M059J (cell line): Measurements from ENCODE around the gene STAMBP. TPM values are rescaled to one million over a fixed set of nuclear protein-coding genes. Genes with fewer than 3 reads are reported as not detected.
"Not testable (repeated sequence)": the region's sequence is repeated elsewhere in the genome, so short reads cannot be mapped to it uniquely, and the experiment has no call there.

Source experiments
- DNase-seq: peaks from one replicate; pipeline ENCODE4 v3.0.0-alpha.2; 2012; ENCODE audit warnings: low read depth
- total RNA-seq: library from RNA; depleted of rRNA; stranded (reverse); fragments of >200 nt; shearing (Covaris generic); gene quantifications from 2 replicates; pipeline ENCODE4 v1.2.3, GENCODE V29; 2014; rRNA removed

STAMBP gene
- 43.3 and 64.5 TPM in 2 replicates for total RNA-seq

DNA sequence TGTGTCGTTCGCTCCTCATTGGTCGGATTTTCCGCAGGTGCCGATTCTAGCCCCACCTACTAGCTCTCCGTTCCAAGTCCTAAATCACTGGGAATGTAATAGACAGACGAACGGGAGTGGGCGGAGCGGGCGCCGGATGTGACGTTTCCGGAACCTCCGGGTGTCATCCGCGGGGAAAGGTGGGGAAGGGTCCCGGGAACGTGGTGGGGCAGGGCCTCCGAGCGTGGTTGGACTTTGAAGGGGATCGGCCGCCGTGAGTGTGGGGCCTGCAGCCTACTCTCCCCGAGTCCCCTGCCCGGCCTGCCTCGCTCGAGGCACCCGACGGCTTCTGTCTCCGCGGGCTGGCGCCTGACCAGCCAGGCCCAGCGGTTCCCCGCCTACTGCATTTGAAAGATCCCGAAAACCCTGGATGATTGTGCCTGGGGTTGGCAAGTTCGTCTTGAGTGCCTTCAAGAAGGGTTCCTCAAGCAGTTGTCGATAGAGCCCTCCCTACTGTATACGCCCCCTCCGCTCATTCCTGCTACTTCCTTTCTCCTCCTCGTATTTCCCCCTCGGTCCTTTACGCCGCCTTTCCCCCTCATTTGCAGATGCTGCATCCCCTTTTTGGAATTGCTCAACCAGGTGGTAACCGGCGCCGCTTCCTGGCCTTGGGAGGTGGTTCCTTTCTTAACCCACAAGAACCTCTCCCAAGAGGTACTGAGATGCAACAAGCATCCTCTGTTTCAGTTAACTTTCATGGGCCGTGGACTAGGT lies at the start of gene STAMBP:
TSS of gene STAMBP (plus strand) at position 144 of the 753 bp plus-strand sequence. CDS start 1,896 bp downstream, outside the sequence.
- peak; percentile 95 for DNase-seq

DNA sequence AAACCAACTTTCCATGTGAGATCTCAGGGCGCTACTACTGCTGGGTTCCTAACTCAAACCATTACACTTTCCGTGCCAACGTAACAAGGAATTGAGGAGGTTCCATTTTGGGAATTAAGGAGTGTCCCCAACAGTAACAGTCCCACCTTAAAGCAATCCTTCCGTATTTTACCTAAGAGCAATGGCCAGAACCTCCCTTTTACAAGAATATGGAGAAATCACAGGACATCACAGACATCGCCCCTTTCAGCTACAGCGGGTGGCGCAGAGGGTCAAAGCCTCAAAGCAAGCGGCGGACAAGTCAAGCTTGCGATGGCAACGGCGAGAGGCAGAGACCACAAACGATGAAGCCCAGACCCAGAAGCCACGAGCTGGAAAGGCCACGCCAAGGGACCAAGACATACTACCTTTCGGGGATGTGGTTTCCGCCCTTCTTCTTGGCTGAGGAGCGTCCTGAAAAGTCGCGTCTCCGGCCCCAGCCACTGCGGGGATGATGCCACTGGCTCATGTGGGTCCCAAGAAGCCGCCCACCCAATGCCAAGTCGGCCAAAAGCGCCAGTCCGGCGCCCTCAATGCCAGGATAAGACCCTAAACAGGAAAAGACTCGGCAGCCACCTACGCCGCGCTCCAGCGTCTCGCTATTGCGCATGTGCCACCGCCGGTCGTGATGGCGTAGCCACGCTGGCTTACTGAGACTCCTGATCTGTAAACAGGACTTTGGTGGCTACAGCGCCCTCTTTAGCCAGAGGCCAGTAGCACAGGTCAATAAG lies 49.1 kb upstream of the STAMBP start, which contains the start of gene DUSP11:
TSS of gene DUSP11 (minus strand) at position 637 of the 770 bp plus-strand sequence. CDS start at position 508, 129 bp downstream.
- peak; percentile 90 for DNase-seq

DNA sequence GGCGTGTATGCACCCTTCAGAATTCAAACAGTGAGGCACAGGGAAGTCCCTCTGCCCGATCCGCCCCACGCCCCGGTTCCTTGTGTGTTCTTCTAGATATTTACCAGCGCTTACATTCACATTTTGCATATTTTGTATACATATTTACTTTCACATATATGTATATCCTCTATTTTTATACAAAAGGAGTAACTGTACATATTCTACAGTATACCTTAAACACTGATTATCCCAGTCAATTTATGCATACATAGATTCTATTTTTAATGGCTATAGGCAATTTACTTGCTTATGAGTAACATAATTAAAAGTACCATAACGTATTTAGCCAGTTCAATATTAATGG lies 48.6 kb upstream of the STAMBP start:
- DNase-seq, result no peak

DNA sequence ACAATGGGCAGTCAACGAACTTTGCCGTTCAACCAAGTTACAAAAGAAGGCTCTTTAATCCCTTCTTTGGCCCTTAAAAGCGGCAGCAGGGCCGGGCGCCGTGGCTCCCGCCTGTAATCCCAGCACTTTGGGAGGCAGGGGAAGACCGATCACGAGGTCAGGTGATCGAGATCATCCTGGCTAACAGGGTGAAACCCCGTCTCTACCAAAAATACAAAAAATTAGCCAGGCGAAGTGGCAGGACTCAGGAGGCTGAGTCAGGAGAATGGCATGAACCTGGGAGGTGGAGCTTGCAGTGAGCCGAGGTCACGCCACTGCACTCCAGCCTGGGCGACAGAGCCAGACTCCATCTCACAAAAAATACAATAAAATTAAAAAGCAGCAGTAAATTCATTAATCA lies 45.4 kb upstream of the STAMBP start:
- DNase-seq, result peak; percentile 63

DNA sequence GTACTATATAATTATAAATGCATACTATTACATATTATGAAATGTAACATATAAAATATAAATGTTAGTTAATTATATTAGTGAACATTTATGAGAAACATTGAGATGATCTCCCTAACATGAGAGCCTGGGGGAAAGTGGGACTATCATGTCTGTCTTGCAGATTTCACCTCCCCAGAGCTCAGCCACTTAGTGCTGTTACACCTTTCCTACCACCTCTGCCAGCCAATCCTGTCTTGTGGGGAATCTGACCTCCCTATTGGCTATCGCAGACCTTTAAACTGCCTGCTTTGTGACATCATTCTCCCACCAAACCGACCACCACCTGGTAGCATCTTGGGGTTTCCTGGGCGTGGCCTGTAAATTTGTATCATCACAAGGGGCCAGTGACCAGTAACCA lies 44.9 kb upstream of the STAMBP start, which contains the start of gene C2orf78:
TSS of gene C2orf78 (plus strand) at position 301 of the 400 bp plus-strand sequence. CDS start 127 bp downstream, outside the sequence.
- DNase-seq, result not testable (repeated sequence)

DNA sequence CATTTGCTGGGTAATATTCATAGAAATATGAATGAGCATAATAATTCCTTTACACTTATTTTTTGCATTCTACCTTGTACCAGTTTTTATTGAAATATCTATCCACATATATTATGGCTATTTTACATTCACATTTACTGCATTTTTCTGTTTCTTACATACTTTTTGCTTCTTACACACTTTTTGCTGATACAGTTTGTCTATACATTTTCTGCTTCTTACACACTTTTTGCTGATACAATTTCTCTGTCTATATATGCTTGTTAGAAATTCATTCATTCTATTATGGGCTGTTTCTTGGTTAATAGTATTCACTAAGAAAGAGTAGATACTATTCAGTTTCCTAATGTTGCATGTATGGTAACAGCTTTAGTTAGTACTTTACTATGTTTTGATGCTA lies 16.9 kb upstream of the STAMBP start:
- DNase-seq, result no peak

DNA sequence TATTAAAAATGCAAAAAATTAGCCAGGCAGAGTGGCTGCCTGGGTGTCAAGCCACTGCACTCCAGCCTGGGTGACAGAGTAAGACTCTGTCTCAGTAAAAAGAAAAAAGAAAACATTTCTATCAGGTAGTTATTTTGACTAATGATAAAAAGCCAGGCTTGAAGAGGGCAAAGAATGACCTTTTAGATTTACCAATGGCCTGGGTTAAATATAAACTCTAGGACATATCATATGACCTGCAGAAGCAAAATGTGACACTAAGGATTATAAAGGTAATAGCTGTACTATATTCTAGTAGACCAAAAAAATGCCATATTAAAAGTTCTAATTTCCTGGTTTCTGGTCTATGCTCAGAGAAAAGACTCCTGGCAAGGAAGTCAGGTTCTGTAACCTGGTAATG lies 16.1 kb upstream of the STAMBP start:
- DNase-seq, result no peak

DNA sequence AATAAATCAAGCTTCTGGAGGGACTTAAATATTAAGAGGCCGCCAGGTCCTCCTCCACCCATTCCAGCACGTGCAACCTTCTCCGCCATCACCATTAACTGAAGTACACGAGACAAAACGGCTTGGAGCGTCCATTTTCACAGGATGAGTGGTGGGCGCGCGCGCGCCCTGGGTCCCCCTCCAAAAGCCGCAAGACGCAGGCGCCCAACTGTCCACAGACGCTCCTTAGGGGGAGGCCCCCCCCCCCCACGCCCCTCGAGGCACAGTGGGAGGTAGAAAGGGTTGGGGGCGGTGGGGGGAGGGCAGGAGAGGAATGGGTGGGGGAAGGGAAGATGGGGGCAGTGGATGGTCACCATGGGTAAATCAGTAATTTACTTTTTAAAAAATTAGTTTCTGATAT lies 10.5 kb upstream of the STAMBP start:
- no peak for DNase-seq

DNA sequence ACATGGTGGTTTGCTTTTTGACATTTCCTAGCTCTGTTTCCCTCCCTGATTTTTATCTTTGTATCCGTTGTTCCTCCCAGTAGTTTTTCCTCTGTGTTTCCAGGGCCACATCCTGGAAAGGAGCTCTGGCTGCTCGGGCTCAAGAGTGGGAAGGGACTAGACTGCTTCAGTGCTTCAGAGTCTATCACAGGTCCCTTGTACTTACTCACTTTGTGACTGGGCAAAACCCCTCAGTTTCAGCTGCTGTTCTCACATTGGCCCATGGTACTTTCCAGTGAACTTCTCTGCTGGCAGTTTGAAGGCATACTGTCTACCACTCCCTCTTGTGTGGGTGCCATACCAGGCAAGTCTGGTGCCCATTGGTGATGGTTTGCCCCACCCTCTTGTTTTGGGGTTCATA lies 7.5 kb upstream of the STAMBP start:
- DNase-seq, result no peak

DNA sequence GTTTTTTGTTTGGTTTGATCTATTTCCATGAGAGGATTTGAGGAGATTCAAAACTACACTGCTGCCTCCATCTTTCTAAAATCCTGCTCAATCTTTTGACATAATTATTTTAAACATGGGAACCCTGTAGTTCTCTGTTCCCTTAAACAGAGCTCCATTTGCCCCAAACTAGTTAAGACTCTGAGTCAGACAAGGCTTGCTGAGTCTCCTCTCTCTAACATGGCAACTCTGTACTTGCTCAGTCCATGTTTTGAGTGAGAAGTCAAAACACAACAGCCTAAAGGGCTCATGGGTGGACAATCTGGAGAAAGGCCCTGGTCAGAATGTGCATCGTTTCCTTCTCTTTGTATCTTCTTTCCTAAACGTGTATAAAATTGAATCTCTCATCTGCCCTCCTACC lies 7.1 kb upstream of the STAMBP start:
- DNase-seq, result no peak

DNA sequence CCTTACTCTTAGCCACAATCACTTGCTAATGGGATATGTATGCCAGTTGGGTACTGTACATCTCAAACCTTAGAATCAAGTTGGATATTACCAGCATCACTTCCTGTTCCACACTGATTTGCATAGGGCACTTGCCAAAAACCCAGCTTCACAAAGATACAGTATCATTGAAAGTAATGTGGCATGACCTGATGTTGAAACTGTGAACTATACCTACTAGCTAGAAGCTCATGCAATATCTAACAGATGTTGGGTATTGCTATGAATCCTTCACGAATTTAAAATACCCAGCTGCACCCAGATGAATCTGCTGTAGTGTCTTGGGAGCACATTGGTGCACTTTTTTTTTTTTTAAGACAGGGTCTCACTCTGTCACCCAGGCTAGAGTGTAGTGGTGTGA lies 6.5 kb upstream of the STAMBP start:
- DNase-seq, result no peak

DNA sequence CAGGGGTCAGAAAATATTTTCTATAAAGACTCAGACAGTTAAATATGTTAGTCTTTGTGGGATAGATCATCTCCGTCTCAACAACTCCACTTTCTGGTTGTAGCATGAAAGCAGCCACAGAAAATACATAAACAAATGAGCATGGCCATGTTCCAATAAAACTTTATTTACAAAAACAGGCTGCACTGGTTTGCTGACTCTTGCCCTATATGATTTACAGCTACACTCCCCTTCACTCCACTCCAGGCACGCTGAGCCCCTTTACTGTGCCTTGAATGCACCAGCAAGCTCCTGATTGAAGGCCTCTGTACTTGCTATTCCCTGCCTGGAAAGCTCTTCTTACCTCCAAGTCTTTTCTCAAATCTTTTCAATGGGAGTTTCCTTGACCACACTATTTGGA lies 5.8 kb upstream of the STAMBP start:
- no peak for DNase-seq

DNA sequence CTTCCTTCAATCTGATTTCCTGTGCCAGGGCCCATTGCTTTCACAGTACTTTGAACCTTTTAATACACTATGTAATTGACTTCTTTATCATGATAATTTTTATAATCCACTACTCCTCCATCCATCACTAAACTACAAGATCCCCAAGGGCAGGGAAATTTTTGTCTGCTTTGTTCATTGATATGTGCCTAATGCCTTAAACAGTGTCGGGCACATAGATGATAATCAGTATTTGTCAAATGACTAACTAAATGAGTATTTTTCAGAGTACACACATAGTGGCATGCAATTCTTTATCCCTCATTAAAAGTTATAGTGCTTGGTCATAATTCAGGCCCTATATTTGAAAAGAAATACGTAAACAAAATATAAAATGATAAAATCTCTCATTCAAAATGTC lies 5.3 kb upstream of the STAMBP start:
- DNase-seq, result no peak

DNA sequence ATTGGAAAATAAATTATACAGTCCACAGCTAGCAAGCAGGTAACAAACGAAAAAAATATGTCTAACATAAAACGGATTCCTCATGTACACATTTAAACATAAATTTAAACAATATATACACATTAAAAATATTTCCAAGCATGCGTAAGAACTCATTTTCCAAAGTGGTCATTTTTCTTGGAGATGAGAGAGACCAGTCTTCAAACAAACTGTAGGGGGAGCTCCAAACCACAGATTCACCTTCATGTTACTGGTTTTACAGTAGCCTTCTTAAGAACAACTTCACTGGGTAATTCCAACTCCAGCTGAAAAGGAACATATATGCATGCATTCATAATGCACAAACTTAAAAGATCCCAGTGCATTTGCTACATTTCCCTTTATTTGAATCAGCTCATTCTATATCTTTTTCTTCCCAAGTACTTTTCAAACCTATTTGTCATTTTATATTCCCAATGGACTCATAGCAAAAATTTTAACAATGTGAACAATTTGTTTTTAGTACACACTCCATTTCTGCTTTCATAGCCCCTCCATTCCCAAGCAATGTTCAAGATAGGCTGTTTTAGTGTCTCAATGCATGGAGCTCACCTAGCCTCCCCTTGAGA lies 4.7 kb upstream of the STAMBP start:
- DNase-seq, result peak; percentile 72

DNA sequence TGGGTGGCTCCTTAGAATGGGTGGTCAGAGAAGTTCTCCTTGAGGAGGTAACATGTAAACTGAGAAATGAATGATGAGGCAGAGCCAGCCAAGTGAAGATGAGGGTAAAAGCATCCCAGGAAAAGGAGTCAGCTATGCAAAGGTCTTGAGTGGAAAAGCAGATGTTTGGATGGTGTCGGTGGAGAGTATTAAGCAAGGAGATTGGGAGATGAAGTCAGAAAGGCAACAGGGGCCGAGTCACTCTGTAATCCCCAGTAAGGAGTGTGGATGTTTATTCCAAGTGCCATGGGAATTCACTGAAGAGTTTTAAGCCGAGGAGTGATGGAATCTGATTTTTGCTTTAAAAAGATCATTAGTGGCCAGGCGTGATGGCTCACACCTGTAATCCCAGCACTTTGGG lies 3.4 kb upstream of the STAMBP start:
- no peak for DNase-seq

DNA sequence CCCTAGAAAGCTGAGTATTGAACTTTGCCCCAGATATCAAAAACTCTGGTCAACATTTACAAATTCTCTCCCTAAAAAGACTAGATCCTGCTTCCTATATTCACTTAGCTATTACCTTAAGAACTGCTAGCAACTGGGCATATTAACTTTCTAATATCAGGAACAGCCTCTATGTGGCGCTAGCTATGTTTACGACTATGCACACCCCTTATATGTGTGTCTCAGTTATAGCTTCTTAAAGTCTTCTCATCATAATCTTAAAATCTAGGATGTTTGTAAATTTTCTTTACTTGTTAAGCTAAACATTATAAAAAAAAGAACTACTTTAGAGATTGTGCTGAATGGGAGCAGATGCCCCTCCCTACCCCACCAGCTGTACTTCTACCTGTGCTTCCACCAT lies 1.7 kb upstream of the STAMBP start:
- peak; percentile 58 for DNase-seq

DNA sequence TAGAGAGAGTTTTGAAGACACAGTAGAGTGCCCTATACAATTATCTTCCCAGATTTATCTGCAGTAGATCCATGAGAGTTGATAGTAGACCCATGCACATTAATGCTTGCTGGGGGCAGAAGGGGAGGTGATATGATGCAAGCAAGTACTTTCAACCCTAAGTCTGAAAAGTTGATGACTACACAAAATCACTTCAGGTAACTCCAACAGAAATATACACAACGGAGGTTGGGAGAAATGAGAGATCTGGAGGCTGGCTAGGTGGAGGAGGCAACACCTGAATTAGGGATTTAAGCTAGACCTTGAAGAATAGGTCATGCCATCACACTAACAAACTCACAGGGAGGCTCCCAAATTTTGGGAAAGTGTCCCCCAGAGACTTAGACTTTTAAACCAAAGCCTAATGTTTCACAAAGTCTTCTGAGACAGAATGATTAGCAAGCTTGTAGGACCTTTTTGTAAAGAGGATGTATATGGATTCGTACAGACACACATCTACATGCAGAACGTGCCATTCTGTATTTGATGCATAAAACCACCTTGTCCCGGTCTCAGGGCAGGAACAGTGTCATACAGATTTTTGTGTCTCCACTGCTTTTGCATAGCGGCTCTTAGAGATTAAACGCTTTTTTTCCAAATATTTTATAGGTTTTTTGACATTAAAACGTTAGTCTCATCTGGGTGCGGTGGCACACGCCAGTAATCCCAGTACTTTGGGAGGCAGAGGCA lies 937 bp upstream of the STAMBP start:
- no peak for DNase-seq

DNA sequence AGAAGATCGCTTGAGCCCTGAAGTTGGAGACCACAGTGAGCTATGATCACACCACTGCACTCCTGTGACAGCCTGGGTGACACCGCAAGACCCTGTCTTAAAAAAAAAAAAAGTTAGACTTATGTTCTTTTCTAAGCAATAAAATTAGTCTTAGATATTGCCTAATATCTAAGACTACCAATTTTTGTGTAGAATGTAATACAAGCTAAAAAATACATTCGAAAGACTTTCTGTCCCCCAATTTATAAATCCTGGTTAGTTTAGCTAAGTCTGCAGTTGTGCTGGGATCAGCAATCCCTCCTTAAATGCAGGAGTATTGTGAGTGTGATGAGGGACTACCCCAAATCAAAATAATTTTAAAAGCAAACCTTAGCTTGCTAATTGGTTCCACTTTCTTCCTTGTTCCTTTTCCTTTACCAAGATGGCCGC lies 358 bp upstream of the STAMBP start:
- DNase-seq, result no peak

DNA sequence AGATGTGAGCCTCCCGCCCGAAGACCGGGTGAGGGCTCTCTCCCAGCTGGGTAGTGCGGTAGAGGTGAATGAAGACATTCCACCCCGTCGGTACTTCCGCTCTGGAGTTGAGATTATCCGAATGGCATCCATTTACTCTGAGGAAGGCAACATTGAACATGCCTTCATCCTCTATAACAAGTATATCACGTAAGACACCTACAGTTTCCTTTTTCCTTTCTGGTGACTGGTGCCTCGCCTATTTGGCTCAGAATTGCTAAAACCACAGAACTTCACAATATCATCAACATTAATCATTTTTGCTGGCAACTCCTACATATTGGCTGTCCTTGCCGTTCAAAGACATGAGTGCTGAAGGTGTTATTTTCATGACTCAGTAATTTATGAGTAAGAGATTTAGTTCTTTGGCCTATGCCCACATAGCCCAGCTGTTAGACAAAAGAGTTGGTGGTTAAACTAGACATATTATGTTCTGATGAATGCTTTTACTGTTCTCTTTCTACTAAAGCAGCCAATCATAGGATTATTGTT lies 2.2 kb downstream of the STAMBP start:
- peak; percentile 95 for DNase-seq

DNA sequence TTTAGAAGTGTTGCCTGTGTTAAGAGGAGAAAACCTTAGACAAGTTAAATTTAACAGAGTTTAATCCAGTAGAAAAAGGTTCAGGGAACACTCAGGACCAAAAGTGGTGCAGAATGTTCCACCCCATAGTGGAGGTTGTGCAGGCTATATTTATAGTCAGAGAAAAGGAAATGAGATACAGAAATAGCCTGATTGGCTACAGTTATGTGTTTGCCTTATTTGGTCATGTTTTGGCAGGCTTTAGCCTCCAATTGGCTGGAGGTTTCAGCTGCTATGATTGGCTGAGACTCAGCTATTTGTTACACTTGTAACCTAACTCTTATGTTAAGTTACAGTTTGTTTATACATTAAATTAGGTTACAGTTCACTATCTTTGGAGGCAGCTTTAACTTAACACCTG lies 4.2 kb downstream of the STAMBP start:
- DNase-seq, result peak; percentile 28

DNA sequence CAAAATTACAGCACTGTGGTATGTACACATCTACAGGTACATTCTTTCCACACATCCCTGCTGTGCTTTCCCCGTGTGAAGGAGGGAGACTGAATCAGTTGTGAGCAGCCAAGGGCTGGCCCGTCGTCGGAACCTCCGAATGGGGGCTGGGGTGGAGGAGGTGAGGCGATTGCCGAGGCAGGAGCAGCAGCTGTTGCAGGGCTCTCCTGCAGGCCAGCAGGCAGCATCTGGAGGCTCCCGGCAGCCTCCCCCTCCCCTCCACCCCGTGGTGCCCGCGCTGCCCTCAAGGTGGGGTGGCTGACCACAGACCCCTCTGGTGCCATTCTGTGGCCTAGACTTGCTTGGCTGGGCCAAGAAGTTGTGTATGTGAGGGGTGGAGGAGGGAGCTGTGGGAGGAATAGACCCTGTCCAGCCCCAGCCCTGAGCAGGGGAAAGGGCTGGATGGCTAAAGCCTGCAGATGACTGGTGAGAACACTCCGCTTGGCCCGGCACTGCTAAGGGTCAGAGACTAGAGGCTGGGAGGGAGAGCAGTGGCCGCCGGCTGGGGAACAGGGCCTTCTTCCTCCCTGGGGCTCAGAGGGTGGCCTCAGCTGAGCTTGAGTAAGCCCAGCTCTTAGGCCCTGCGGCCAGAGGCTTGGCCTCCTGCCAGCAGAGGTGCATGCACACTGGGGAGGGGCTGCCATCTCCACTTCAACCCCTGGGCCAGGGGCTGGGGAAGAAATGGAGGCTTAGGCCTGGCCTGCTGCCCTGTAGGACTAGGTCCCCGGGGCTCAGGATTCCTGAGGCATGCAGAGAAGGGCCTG lies 7.6 kb downstream of the STAMBP start:
- no peak for DNase-seq
